Fibroblast of gingiva (primary cell): Measurements from ENCODE around the gene DDB1.

Experiments used
- DNase-seq: peaks from one replicate; pipeline ENCODE4 v3.0.0-alpha.2; 2011; ENCODE audit warnings: low read depth

DDB1 gene

DNA sequence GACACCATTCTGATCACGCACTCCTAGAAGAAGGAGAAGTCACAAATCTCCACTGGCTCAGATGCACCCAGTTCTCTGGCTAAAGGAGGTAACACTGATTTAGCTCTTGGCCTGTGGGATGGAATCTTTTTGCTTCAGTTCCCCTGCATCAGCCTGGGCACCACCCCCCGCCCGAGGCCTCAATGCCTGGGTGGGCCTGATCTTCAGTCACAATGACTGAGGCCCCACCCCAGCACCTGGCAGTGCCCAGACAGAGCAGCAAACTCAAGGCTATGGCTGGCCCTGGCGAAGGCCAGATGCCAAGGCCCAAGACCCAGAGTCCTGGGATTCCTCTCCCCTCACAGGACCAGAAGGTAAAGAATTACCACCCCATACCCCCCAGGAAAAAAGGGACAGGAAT is 23.8 kb upstream of the DDB1 start:
- DNase-seq: no peak

- no peak for DNase-seq
Observed at GRCh38 chr11:61354208-61354607, 21.3 kb upstream of the DDB1 start.

DNA sequence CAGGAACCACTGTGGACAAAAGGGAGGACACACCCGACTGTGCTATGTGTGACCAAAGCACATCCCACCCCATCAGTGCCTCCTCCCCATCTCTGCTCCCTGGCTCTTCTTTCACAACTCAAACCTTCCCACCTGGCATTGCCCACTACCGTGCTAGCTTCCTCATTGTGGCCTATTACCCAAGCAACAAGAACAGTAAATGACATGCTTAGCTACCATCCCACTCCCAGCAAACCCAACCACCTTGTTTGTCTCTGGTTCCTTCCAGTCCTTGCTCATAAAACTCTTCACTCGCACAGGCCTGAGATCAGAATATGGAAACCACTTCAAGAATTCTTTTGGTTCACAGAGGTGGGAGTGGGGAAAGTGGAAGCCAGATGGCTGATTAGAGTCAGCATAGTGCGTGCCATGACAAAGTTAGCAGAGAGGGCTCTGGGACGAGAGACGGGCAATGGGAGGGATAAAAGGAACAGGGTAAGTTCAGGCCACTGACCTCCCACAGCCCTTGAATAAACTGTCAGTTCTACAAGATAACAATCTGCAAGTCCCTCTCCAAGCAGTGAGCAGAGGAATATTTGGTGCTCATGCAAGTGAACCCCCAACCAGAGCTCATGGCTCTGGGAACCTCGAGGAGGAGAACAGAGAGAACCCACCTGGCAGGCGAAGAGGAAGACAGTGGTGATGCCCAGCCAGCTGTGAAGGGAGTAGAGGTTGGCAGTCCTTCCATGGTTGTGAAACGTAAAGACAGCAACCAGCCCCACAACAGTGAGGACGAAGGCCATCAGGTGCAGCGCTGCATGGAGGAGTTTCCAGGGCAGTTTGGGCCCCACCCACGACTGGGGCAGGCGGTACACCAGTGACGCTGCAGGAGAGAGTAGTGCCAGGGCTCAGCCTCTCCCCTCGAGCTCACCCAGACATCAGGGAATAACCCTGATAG is 20.5 kb upstream of the DDB1 start:
- no peak for DNase-seq

DNA sequence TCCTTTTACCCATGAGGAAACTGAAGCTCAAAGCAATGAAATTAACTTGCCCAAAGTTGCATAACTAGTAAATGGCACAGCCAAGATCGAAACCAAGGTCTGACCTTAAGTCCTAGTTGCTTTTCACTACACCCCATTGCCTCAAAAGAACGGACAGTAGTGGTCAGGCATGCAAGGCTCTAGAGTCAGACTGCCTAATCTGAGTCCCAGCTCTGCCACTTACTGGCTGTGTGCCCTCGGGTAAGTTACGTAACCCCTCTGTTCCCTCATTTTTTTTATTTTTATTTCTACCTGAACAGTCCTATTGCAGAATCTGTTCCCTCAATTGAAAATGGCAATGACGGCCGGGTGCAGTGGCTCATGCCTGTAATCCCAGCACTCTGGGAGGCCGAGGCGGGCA is 19.1 kb upstream of the DDB1 start:
- peak; percentile 44 for DNase-seq

GRCh38 chr11:61350803-61351202 is 17.9 kb upstream of the DDB1 start:
- DNase-seq: no peak

DNA sequence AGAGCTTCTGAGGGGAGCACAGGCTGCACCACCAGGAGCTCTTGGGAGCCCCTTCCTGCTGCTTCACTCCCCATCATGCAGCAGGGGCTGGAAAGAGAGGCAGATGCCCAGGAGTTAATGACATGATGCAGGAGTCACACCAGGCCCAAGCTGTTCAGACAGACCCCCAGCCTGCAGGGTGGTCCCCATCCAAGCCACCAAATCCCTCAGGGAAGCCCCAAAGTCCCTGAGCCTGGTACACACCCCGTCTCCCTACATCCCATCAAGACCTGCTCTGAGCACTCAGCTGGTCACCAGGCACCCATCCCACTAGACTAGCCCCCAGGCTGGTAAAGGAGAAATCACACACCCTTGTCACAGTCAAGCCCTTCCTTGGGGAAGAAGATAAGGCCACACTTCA is 17.4 kb upstream of the DDB1 start:
- no peak for DNase-seq

DNA sequence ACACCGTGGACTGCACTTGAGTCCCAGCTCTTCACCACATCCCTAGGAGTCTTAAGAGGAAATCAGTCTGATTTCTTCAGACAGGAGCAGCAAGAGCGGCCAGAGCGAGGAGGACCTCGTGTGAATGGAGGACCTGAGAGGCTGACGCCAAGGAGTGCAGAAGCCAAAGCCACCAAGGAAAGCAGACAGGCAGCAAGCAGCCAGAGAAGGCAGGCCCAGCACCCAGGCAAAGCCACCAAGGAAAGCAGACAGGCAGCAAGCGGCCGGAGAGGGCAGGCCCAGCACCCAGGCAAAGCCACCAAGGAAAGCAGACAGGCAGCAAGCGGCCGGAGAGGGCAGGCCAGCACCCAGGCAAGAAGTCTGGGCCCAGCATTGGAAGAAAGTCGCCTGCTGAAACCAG is 17.0 kb upstream of the DDB1 start:
- no peak for DNase-seq

DNA sequence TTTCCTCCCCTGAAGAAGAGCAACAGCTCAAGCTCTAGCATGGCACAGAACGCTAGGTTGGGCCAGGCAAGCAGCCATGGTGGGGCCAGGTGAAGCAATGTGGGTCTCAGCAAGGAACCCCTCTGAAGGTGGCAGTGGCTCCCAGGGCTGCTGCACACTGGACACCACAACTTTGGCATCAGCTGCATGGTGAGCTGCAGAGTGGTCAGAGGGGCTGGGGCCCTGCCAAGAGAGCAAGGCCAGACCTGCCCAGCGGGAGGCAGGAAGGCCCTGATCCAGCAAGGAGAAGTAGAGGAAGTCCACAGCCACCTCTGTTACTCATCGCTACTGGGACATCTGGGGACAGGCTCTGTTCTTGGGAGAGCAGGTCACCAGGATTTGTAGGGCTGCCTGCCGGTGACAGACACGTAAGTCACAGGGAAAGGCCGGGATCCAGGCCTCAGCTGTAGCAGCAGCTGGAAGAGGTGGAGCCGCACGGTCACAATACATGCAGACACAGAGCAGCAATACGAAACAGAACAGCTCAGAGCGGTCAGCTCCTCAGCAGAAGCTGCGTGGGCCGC is 16.4 kb upstream of the DDB1 start:
- DNase-seq: no peak

- DNase-seq: no peak
Observed at GRCh38 chr11:61347916-61348461, 15.1 kb upstream of the DDB1 start.

GRCh38 chr11:61345954-61346843 is 13.3 kb upstream of the DDB1 start:
- no peak for DNase-seq

DNA sequence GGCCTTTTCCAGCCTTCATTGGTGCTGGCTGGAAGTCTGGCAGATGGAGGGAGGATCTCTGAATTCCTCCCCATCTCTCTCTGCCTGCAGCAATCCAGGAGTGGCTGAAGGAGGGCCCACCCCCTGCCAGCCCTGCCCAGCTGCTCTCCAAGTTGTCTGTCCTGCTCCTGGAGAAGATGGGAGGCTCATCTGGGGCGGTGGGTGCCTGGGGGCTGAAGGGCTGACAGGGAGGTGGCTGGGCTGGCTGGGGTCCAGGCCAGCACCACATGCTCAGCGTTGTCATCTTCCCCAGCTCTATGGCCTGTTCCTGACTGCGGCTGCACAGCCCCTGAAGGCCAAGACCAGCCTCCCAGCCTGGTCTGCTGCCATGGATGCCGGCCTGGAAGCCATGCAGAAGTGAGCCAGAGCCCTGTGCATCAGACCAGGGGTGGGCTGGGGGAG is 12.3 kb upstream of the DDB1 start:
- no peak for DNase-seq

DNA sequence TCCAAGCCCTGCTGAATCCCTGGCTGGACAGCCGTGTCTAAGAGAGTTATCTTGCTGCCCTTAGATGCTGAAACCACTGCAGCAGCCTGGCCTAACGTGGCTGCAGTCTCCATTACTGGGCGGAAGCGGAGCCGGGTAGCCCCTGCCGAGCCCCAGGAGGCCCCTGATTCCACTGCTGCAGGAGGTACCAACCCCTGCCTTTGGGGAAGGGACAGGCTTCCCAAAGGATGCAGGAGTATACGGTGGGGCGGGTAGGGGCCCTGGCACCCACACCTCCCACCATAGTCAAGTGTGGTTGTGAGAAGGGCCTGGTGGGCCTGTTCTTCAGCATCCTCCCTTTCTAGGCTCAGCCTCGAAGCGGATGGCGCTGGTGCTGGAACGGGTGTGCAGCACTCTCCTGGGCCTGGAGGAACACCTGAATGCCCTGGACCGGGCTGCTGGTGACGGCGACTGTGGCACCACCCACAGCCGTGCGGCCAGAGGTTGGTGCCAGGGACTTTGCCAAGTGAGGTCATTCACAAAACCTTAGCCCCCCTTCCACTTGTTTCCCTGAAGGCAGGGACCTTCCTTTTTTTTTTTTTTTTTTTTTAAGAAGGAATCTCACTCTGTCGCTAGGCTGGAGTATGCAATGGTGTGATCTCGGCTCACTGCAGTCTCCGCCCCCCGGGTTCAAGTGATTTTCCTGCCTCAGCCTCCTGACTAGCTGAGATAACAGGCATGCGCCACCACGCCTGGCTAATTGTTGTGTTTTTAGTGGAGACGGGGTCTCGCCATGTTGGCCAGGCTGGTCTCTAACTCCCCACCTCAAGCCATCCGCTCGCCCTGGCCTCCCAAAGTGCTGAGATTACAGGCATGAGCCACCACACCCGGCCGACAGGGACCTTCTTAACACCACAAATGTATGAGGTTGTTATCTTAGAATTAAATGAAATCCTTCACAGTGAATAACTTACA is 11.2 kb upstream of the DDB1 start:
- no peak for DNase-seq

DNA sequence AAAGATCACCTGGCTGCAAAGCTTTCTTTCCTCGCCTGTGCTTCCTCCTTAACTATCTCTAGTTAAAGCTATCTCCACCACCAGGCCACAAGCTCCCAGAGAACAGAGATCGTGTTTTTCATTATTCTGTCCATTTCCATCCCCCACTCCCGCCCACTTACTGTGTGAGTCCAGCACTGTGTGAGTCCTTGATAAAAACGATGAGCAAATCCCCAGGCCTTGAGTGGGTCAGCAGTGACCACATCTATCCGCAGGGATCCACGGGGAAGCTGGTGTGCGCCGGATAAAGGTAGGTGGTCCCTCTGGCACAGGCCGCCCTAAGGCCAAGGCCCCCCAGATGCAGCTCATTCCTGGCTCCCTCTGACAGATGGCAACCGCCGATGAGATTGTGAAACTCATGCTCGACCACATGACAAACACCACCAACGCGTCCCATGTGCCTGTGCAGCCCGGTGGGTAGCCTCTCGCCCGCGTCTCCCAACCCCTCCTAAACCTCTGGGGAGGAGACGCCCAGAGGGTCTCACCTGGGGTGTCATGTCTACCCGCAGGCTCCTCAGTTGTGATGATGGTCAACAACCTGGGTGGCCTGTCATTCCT is 9.4 kb upstream of the DDB1 start:
- no peak for DNase-seq

DNA sequence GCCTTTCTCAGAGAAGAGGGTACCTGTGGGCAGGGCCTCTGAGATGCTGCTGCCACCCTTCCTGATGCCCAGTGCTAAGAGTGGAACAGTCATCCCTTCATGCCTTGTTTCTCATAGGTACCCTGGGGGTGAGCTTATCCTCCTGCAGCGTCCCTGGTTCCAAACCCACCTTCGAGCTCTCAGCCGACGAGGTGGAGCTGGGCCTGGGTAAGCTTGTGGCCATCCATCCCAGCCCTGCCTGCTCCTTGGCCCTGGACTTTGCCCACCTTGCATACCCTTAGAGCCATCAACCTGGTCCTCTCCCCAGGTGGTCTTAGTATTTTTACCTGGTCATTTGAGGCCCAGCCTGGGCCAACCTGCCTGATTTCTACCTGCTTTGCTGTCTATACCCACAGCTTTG is 8.8 kb upstream of the DDB1 start:
- DNase-seq: no peak

- no peak for DNase-seq
Observed at GRCh38 chr11:61340979-61341378, 8.1 kb upstream of the DDB1 start.

DNA sequence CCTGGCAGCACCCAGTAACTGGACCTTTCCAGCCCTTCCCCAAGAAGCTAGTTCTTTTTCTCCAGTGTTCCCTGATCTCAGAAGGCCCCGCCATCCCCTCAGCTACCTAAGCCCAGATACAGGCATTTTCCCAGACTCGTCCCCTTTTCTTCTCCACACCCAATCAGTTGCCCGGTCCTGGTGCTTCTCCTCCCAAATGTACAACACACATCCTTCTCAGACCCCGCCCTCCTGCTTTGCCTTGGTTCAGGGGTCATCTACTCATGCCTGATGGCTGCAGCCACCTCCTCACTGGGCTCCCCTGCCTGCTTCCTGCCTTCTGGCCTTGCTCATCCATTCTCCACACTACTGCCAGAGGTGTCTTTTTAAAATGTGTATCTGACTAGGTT is 6.6 kb upstream of the DDB1 start:
- no peak for DNase-seq

GRCh38 chr11:61338783-61339489 is 6.0 kb upstream of the DDB1 start:
- no peak for DNase-seq

- DNase-seq: no peak
Observed at GRCh38 chr11:61337706-61338470, 5.0 kb upstream of the DDB1 start.

- peak; percentile 55 for DNase-seq
Observed at GRCh38 chr11:61336171-61336935, 3.4 kb upstream of the DDB1 start.
